WERI-Rb-1 (cell line): Measurements from ENCODE around the gene UTP3.
A peak's percentile ranks its signal among the peaks of the same experiment; 100 is the strongest.
"Not testable (repeated sequence)": the region's sequence is repeated elsewhere in the genome, so short reads cannot be mapped to it uniquely, and the experiment has no call there.

Source experiments
- DNase-seq: peaks from one replicate; pipeline ENCODE4 v3.0.0-alpha.2; 2020
- H3K27ac ChIP-seq: fragments of 250-450 bp; sonication (Bioruptor Pico); 2 replicates; pipeline ENCODE4 v1.5.1; 2020; ENCODE audit warnings: mild to moderate bottlenecking, moderate library complexity
- H3K27me3 ChIP-seq: fragments of 250-450 bp; sonication (Bioruptor Pico); 2 replicates; pipeline ENCODE4 v1.5.1; 2021; ENCODE audit warnings: mild to moderate bottlenecking, low read depth, moderate library complexity; ENCODE audit not compliant: insufficient read depth, severe bottlenecking
- H3K36me3 ChIP-seq: fragments of 250-450 bp; sonication (Bioruptor Pico); 2 replicates; pipeline ENCODE4 v1.5.1; 2020; ENCODE audit warnings: mild to moderate bottlenecking, moderate library complexity
- H3K4me3 ChIP-seq: 2 replicates; pipeline ENCODE4 v1.5.1; 2011; ENCODE audit warnings: low read depth, mild to moderate bottlenecking, control low read depth, low read length
- H3K9me3 ChIP-seq: fragments of 250-450 bp; sonication (Bioruptor Pico); 2 replicates; pipeline ENCODE4 v1.5.1; 2021; ENCODE audit warnings: mild to moderate bottlenecking, moderate library complexity; ENCODE audit not compliant: severe bottlenecking
- TF ChIP-seq, protein P1 (sequence below): IDR thresholded peaks from 2 replicates; pipeline ENCODE4 v1.5.1; 2011; ENCODE audit warnings: low read depth, mild to moderate bottlenecking, control low read depth, inconsistent platforms, low read length

Gene UTP3

DNA sequence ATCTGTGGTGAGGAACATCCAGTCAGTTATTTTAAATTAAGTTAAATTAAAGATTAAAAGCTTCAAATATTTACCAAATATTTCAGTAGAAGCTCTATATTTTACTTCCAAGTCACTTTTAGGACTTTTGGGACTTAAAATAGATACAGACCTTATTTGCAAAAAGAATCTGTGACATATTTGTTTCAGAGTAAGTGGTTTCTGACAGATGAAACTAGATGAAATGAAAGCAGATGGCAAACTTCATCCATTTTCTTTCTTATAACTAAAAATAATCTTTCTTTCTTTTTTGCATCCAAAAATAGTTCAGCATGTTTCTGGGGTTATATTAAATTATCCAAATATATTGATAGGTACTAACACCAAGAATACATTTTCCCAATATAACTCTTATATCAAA, 6.6 kb upstream of the UTP3 start:
- no peak for DNase-seq
- no peak overlapping the region for H3K27ac ChIP-seq
- no peak overlapping the region for H3K4me3 ChIP-seq
- H3K27me3 ChIP-seq = no peaks in the 10 kb centered on the region
- H3K9me3 ChIP-seq = no peaks in the 10 kb centered on the region
- H3K36me3 ChIP-seq = no peaks in the 10 kb centered on the region
- TF ChIP-seq, protein P1, sequence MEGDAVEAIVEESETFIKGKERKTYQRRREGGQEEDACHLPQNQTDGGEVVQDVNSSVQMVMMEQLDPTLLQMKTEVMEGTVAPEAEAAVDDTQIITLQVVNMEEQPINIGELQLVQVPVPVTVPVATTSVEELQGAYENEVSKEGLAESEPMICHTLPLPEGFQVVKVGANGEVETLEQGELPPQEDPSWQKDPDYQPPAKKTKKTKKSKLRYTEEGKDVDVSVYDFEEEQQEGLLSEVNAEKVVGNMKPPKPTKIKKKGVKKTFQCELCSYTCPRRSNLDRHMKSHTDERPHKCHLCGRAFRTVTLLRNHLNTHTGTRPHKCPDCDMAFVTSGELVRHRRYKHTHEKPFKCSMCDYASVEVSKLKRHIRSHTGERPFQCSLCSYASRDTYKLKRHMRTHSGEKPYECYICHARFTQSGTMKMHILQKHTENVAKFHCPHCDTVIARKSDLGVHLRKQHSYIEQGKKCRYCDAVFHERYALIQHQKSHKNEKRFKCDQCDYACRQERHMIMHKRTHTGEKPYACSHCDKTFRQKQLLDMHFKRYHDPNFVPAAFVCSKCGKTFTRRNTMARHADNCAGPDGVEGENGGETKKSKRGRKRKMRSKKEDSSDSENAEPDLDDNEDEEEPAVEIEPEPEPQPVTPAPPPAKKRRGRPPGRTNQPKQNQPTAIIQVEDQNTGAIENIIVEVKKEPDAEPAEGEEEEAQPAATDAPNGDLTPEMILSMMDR = no peak

DNA sequence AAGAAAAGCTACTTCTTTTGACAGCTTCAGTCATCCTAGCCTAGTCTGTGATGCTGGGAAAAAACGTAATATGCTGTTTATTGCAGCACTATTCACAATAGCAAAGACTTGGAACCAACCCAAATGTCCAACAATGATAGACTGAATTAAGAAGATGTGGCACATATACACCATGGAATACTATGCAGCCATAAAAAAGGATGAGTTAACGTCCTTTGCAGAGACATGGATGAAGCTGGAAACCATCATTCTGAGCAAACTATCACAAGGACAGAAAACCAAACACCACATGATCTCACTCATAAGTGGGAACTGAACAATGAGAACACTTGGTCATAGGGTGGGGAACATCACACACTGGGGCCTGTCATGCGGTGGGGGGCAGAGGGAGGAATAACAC, 6.2 kb upstream of the UTP3 start:
- H3K4me3 ChIP-seq, H3K9me3 ChIP-seq, H3K36me3 ChIP-seq, H3K27me3 ChIP-seq, H3K27ac ChIP-seq, DNase-seq: not testable (repeated sequence)

DNA sequence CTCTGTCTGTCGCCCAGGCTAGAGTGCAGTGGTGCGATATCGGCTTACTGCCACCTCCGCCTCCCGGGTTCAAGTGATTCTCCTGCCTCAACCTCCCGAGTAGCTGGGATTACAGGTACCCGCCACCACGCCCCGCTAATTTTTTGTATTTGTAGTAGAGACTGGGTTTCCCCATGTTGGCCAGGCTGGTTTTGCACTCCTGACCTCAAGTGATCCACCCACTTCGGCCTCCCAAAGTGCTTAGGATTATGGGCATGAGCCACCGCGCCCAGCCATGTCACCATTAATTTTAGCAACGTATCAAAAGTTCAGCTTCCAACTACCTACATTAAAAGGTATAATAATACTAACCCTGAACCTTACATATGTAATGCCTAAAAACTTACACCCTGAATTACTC, 940 bp upstream of the UTP3 start:
- peaks cover 7% of the 10 kb centered on the region; the same call in 1 of the 2 replicates for H3K36me3 ChIP-seq
- peak; percentile 23 for DNase-seq
- peak overlapping the region; percentile 91 for H3K4me3 ChIP-seq
- TF ChIP-seq, protein P1 = no peak
- H3K9me3 ChIP-seq = no peaks in the 10 kb centered on the region
- H3K27ac ChIP-seq = peak overlapping the region; percentile 89
- H3K27me3 ChIP-seq = no peaks in the 10 kb centered on the region

DNA sequence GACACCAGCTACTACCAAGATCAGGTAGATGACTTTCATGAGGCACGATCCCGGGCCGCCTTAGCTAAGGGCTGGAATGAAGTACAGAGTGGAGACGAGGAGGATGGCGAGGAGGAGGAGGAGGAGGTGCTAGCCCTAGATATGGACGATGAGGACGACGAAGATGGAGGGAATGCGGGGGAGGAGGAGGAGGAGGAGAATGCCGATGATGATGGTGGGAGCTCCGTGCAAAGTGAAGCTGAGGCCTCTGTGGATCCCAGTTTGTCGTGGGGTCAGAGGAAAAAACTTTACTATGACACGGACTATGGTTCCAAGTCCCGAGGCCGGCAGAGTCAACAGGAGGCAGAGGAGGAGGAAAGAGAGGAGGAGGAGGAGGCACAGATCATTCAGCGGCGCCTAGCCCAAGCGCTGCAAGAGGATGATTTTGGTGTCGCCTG, 481 bp downstream of the UTP3 start:
- H3K27ac ChIP-seq = peak overlapping the region; percentile 89
- DNase-seq = no peak
- TF ChIP-seq, protein P1 = no peak

DNA sequence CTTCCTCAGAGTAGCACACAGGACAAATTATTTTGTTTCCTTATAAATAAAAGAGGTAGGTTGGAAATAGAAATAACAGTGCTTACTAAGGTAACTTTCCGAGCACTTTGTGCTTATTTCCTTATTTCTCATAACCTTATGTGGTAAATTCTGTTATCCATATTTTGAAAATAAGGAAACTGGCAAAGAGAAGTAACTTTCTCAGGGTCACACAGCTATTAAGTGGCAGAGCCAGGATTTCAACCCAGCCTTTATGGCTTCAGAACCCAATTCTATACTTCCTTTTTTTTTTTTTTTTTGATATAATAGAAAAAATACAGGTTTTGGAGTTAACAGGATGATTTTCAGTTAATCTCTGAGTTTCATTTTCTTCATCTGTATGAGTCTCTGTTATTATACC, 3.3 kb downstream of the UTP3 start:
- no peaks in the 10 kb centered on the region for H3K9me3 ChIP-seq
- no peak overlapping the region for H3K4me3 ChIP-seq
- no peaks in the 10 kb centered on the region for H3K27me3 ChIP-seq
- peaks cover 7% of the 10 kb centered on the region; the same call in 1 of the 2 replicates for H3K36me3 ChIP-seq
- TF ChIP-seq, protein P1 = no peak
- no peak overlapping the region for H3K27ac ChIP-seq
- no peak for DNase-seq

More for the DNA sequence above, 481 bp downstream of the UTP3 start:
- Histone ChIP-seq H3K9me3 (no peaks in the 10 kb centered on the region), H3K27me3 (no peaks in the 10 kb centered on the region), H3K36me3 (peaks cover 7% of the 10 kb centered on the region; the same call in 1 of the 2 replicates), H3K4me3 (peak overlapping the region; percentile 91)

DNA sequence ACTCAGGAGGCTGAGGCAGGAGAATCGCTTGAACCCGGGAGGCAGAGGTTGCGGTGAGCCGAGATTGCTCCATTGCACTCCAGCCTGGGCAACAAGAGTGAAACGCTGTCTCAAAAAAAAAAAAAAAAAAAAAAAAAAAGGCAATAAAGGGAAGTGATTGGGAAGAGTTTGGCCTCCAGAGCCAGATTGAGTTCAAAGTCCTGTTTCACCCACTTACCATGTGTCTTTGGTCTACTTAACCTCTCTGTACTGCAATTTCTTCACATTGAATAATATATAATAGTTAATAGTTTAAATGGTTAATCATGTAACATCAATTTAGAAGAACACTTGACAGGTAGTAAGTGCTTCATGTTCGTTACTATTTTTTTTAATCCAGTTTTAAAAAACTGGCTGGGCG, 6.3 kb downstream of the UTP3 start:
- not testable (repeated sequence) for H3K4me3 ChIP-seq, H3K27me3 ChIP-seq, DNase-seq, H3K9me3 ChIP-seq, H3K27ac ChIP-seq, H3K36me3 ChIP-seq

DNA sequence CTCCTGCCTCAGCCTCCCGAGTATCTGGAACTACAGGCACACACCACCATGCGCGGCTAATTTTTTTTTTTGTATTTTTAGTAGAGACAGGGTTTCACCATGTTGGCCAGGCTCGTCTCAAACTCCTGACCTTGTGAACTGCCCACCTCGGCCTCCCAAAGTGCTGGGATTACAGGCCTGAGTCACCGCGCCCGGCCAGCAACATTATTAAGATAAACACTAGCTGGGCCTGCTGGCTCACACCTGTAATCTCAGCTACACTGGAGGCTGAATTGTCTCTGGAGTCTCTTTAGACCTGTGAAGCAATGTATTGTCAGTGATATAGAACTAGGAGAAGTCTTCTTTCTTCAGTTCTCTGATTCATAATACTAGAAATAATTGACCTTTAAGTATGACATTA, 10.1 kb downstream of the UTP3 start:
- not testable (repeated sequence) for H3K27me3 ChIP-seq, H3K27ac ChIP-seq, H3K4me3 ChIP-seq, H3K9me3 ChIP-seq, H3K36me3 ChIP-seq, DNase-seq
